Right lung (tissue), 5 donors: ENCODE results near the gene SLC25A3. TPM values are rescaled to one million over a fixed set of nuclear protein-coding genes. Genes with fewer than 3 reads are reported as not detected.
A peak's percentile ranks its signal among the peaks of the same experiment; 100 is the strongest.

Source experiments
- DNase-seq, 2 donors: peaks; one replicate each; pipeline ENCODE4 v3.0.0-alpha.2; 2013
- polyA plus RNA-seq, 5 donors: library from polyadenylated mRNA; unstranded; fragments of 120-200 nt; gene quantifications; one replicate each; pipeline versions ENCODE4 v1.2.1 to v1.2.3, GENCODE V29; 2013; ENCODE audit warnings: inconsistent platforms in 1 of 5, low replicate concordance in 1 of 5; ENCODE audit not compliant: insufficient read length in 5 of 5, insufficient read depth in 1 of 5

SLC25A3 gene
- polyA plus RNA-seq, 5 donors, result 564 to 636 (median 591) TPM

- peak in 1 of 2 donors; percentile 40 for DNase-seq
Observed at GRCh38 chr12:98653866-98654493, 60.5 kb downstream of the SLC25A3 start.

Other genes starting within 250 kb of the SLC25A3 start
- 100 to 1,000 TPM; 141 to 285 (median 198) TPM for gene TMPO, start 78.1 kb upstream of the SLC25A3 start, polyA plus RNA-seq
- 10 to 100 TPM; 27.1 to 34.3 (median 30.0) TPM for gene IKBIP, start 51.1 kb downstream of the SLC25A3 start, polyA plus RNA-seq
- 10 to 100 TPM; 33.5 to 59.3 (median 49.4) TPM for gene APAF1, start 51.6 kb downstream of the SLC25A3 start, polyA plus RNA-seq